GM23338 (cell line): ENCODE results near the gene NEK6.

Experiments used
- CREB1 ChIP-seq: fragments of 250-450 bp; sonication (Bioruptor Pico); IDR thresholded peaks from 2 replicates; pipeline ENCODE4 v1.5.0; 2020; ENCODE audit warnings: low read depth, mild to moderate bottlenecking, moderate library complexity
- CTCF ChIP-seq, 2 experiments: fragments of 200-600 bp in 1 of 2; sonication (generic) in 1 of 2; conservative IDR thresholded peaks; 2 replicates each; pipeline versions ENCODE4 v1.5.1 to v1.6.1; 2016 to 2017; ENCODE audit warnings: antibody characterized with exemption in 2 of 2, low read depth in 2 of 2, mild to moderate bottlenecking in 2 of 2, moderate library complexity in 1 of 2
- EZH2 ChIP-seq: fragments of 200-600 bp; sonication (generic); IDR thresholded peaks from one replicate; pipeline ENCODE4 v1.8.0; 2017; ENCODE audit warnings: antibody characterized with exemption, mild to moderate bottlenecking, low read depth; ENCODE audit not compliant: unreplicated experiment
- EZH2phosphoT487 ChIP-seq: fragments of 200-600 bp; sonication (generic); IDR thresholded peaks from one replicate; pipeline ENCODE4 v1.8.1; 2018; ENCODE audit warnings: antibody characterized with exemption; ENCODE audit not compliant: unreplicated experiment
- JUNB ChIP-seq: IDR thresholded peaks from one replicate; pipeline ENCODE4 v1.6.1; 2016; ENCODE audit warnings: antibody characterized with exemption; ENCODE audit not compliant: unreplicated experiment
- NANOG ChIP-seq: IDR thresholded peaks from 2 replicates; pipeline ENCODE4 v1.6.1; 2016; ENCODE audit warnings: antibody characterized with exemption, borderline replicate concordance
- POLR2AphosphoS5 ChIP-seq: IDR thresholded peaks from 2 replicates; pipeline ENCODE4 v1.6.1; 2016; ENCODE audit warnings: antibody characterized with exemption, low read depth
- REST ChIP-seq: IDR thresholded peaks from one replicate; pipeline ENCODE4 v1.6.1; 2018; ENCODE audit warnings: antibody characterized with exemption; ENCODE audit not compliant: unreplicated experiment
- ZNF331 ChIP-seq: fragments of 250-450 bp; sonication (Bioruptor Pico); IDR thresholded peaks from 2 replicates; pipeline ENCODE4 v1.5.0; 2020; ENCODE audit warnings: low read depth, mild to moderate bottlenecking, moderate library complexity
- TF ChIP-seq, protein P1 (sequence below): fragments of 250-450 bp; sonication (Bioruptor Pico); IDR thresholded peaks from 2 replicates; pipeline ENCODE4 v1.5.0; 2020; ENCODE audit warnings: mild to moderate bottlenecking, moderate library complexity

GRCh38 chr9:124313940-124314339 is 56.2 kb downstream of the NEK6 start:
- TF ChIP-seq REST (no peak), CTCF (conservative IDR thresholded peaks at IDR 0.05; ENCODE audit: low read depth in 2 of 2) (no peak), CREB1 (CRISPR knock-in tag) (no peak), EZH2 (no peak), JUNB (no peak), POLR2AphosphoS5 (no peak), EZH2phosphoT487 (no peak), NANOG (no peak), ZNF331 (CRISPR knock-in tag) (no peak)
- TF ChIP-seq, protein P1, sequence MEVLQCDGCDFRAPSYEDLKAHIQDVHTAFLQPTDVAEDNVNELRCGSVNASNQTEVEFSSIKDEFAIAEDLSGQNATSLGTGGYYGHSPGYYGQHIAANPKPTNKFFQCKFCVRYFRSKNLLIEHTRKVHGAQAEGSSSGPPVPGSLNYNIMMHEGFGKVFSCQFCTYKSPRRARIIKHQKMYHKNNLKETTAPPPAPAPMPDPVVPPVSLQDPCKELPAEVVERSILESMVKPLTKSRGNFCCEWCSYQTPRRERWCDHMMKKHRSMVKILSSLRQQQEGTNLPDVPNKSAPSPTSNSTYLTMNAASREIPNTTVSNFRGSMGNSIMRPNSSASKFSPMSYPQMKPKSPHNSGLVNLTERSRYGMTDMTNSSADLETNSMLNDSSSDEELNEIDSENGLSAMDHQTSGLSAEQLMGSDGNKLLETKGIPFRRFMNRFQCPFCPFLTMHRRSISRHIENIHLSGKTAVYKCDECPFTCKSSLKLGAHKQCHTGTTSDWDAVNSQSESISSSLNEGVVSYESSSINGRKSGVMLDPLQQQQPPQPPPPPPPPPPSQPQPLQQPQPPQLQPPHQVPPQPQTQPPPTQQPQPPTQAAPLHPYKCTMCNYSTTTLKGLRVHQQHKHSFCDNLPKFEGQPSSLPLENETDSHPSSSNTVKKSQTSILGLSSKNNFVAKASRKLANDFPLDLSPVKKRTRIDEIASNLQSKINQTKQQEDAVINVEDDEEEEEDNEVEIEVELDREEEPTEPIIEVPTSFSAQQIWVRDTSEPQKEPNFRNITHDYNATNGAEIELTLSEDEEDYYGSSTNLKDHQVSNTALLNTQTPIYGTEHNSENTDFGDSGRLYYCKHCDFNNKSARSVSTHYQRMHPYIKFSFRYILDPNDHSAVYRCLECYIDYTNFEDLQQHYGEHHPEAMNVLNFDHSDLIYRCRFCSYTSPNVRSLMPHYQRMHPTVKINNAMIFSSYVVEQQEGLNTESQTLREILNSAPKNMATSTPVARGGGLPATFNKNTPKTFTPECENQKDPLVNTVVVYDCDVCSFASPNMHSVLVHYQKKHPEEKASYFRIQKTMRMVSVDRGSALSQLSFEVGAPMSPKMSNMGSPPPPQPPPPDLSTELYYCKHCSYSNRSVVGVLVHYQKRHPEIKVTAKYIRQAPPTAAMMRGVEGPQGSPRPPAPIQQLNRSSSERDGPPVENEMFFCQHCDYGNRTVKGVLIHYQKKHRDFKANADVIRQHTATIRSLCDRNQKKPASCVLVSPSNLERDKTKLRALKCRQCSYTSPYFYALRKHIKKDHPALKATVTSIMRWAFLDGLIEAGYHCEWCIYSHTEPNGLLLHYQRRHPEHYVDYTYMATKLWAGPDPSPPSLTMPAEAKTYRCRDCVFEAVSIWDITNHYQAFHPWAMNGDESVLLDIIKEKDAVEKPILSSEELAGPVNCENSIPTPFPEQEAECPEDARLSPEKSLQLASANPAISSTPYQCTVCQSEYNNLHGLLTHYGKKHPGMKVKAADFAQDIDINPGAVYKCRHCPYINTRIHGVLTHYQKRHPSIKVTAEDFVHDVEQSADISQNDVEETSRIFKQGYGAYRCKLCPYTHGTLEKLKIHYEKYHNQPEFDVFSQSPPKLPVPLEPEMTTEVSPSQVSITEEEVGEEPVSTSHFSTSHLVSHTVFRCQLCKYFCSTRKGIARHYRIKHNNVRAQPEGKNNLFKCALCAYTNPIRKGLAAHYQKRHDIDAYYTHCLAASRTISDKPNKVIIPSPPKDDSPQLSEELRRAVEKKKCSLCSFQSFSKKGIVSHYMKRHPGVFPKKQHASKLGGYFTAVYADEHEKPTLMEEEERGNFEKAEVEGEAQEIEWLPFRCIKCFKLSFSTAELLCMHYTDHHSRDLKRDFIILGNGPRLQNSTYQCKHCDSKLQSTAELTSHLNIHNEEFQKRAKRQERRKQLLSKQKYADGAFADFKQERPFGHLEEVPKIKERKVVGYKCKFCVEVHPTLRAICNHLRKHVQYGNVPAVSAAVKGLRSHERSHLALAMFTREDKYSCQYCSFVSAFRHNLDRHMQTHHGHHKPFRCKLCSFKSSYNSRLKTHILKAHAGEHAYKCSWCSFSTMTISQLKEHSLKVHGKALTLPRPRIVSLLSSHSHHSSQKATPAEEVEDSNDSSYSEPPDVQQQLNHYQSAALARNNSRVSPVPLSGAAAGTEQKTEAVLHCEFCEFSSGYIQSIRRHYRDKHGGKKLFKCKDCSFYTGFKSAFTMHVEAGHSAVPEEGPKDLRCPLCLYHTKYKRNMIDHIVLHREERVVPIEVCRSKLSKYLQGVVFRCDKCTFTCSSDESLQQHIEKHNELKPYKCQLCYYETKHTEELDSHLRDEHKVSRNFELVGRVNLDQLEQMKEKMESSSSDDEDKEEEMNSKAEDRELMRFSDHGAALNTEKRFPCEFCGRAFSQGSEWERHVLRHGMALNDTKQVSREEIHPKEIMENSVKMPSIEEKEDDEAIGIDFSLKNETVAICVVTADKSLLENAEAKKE (CRISPR knock-in tag), result no peak
